Mucosa of rectum (tissue), 2 donors: Measurements from ENCODE around the gene ZNF223.
A peak's percentile ranks its signal among the peaks of the same experiment; 100 is the strongest.

ENCODE experiments used
- H3K27ac ChIP-seq, 2 donors: one replicate each; pipeline ENCODE4 v1.7.0; 2013; ENCODE audit warnings: inconsistent platforms in 2 of 2, low read depth in 2 of 2, low read length in 2 of 2
- H3K27me3 ChIP-seq, 2 donors: one replicate each; pipeline ENCODE4 v1.7.0; 2013; ENCODE audit warnings: low read length in 2 of 2; ENCODE audit not compliant: control insufficient read depth in 2 of 2, insufficient read depth in 2 of 2
- H3K36me3 ChIP-seq, 2 donors: one replicate each; pipeline ENCODE4 v1.7.0; 2013; ENCODE audit warnings: low read length in 2 of 2; ENCODE audit not compliant: control insufficient read depth in 2 of 2, insufficient read depth in 2 of 2
- H3K4me1 ChIP-seq, 2 donors: one replicate each; pipeline ENCODE4 v1.7.0; 2013; ENCODE audit warnings: low read length in 2 of 2, mild to moderate bottlenecking in 1 of 2; ENCODE audit not compliant: control insufficient read depth in 2 of 2, insufficient read depth in 2 of 2
- H3K4me3 ChIP-seq, 2 donors: one replicate each; pipeline ENCODE4 v1.7.0; 2013; ENCODE audit warnings: low read length in 2 of 2
- H3K9ac ChIP-seq, 2 donors: one replicate each; pipeline ENCODE4 v1.7.0; 2013; ENCODE audit warnings: low read length in 2 of 2, low read depth in 1 of 2, mild to moderate bottlenecking in 1 of 2
- H3K9me3 ChIP-seq, 2 donors: one replicate each; pipeline ENCODE4 v1.7.0; 2013; ENCODE audit warnings: low read length in 2 of 2; ENCODE audit not compliant: control insufficient read depth in 2 of 2
- donor health status: healthy.
- donor health status: Normal muscosa, but diverticular disease.

ZNF223 gene

GRCh38 chr19:44024900-44025216 is 27.0 kb upstream of the ZNF223 start:
- H3K4me3 ChIP-seq: peak overlapping the region; percentile 89
- peaks cover 23 to 25% of the 10 kb centered on the region in 2 donors for H3K36me3 ChIP-seq
- no peak overlapping the region for H3K27ac ChIP-seq
- H3K9me3 ChIP-seq: peaks cover 13 to 14% of the 10 kb centered on the region in 2 donors
- H3K9ac ChIP-seq: peak overlapping the region; percentile 56 to 79
- H3K27me3 ChIP-seq: no peaks in the 10 kb centered on the region
- H3K4me1 ChIP-seq: peaks cover 0 to 8% of the 10 kb centered on the region in 2 donors

- peaks cover 0 to 8% of the 10 kb centered on the region in 2 donors for H3K4me1 ChIP-seq
- H3K9me3 ChIP-seq: peaks cover 13 to 16% of the 10 kb centered on the region in 2 donors
- H3K36me3 ChIP-seq: peaks cover 26 to 28% of the 10 kb centered on the region in 2 donors
- H3K9ac ChIP-seq: peak within 1 kb of the TSS; percentile 56 to 79
- H3K4me3 ChIP-seq: peak within 1 kb of the TSS; percentile 89
- no peaks in the 10 kb centered on the region for H3K27me3 ChIP-seq
- H3K27ac ChIP-seq: no peak within 1 kb of the TSS
Observed at GRCh38 chr19:44025217-44025936, 26.5 kb upstream of the ZNF223 start, which contains the start of gene ZNF222. TSS of gene ZNF222 (plus strand) at chr19:44025379. CDS start at chr19:44025437, 58 bp downstream.

GRCh38 chr19:44026622-44027021 is 25.2 kb upstream of the ZNF223 start:
- Histone ChIP-seq H3K27me3 (no peaks in the 10 kb centered on the region), H3K4me1 (peaks cover 0 to 8% of the 10 kb centered on the region in 2 donors), H3K27ac (no peak overlapping the region), H3K9me3 (peaks cover 19 to 24% of the 10 kb centered on the region in 2 donors), H3K4me3 (no peak overlapping the region), H3K9ac (no peak overlapping the region), H3K36me3 (peaks cover 34 to 36% of the 10 kb centered on the region in 2 donors)

GRCh38 chr19:44032001-44032610 is 19.7 kb upstream of the ZNF223 start:
- Histone ChIP-seq H3K9ac (no peak overlapping the region), H3K27ac (no peak overlapping the region), H3K9me3 (peaks cover 38% of the 10 kb centered on the region in 2 donors), H3K4me1 (no peaks in the 10 kb centered on the region), H3K27me3 (no peaks in the 10 kb centered on the region), H3K36me3 (peaks cover 43 to 44% of the 10 kb centered on the region in 2 donors), H3K4me3 (peak overlapping the region in 1 of 2 donors; percentile 27)

GRCh38 chr19:44042147-44042546 is 9.7 kb upstream of the ZNF223 start:
- Histone ChIP-seq H3K27ac (no peak overlapping the region), H3K27me3 (no peaks in the 10 kb centered on the region), H3K4me1 (no peaks in the 10 kb centered on the region), H3K4me3 (no peak overlapping the region), H3K9ac (no peak overlapping the region), H3K9me3 (peaks cover 0 to 10% of the 10 kb centered on the region in 2 donors), H3K36me3 (no peaks in the 10 kb centered on the region)

- Histone ChIP-seq H3K27ac (peak overlapping the region; percentile 69 to 85), H3K9ac (peak overlapping the region; percentile 56 to 85), H3K4me3 (peak overlapping the region; percentile 83 to 90), H3K9me3 (peaks cover 0 to 5% of the 10 kb centered on the region in 2 donors), H3K36me3 (peaks cover 8 to 10% of the 10 kb centered on the region in 2 donors), H3K27me3 (no peaks in the 10 kb centered on the region), H3K4me1 (peaks cover 2 to 10% of the 10 kb centered on the region in 2 donors)
Observed at GRCh38 chr19:44050740-44051649, 841 bp upstream of the ZNF223 start.

GRCh38 chr19:44055870-44056269 is 4.0 kb downstream of the ZNF223 start:
- Histone ChIP-seq H3K27me3 (no peaks in the 10 kb centered on the region), H3K27ac (no peak overlapping the region), H3K4me3 (no peak overlapping the region), H3K36me3 (peaks cover 31 to 36% of the 10 kb centered on the region in 2 donors), H3K9me3 (peaks cover 0 to 10% of the 10 kb centered on the region in 2 donors), H3K9ac (no peak overlapping the region), H3K4me1 (peaks cover 0 to 6% of the 10 kb centered on the region in 2 donors)

GRCh38 chr19:44059229-44059628 is 7.4 kb downstream of the ZNF223 start:
- Histone ChIP-seq H3K4me3 (no peak overlapping the region), H3K4me1 (no peaks in the 10 kb centered on the region), H3K27me3 (no peaks in the 10 kb centered on the region), H3K9me3 (peaks cover 0 to 13% of the 10 kb centered on the region in 2 donors), H3K36me3 (peaks cover 52 to 64% of the 10 kb centered on the region in 2 donors), H3K9ac (no peak overlapping the region), H3K27ac (no peak overlapping the region)

- Histone ChIP-seq H3K9ac (no peak overlapping the region), H3K27me3 (no peaks in the 10 kb centered on the region), H3K4me3 (no peak overlapping the region), H3K9me3 (peaks cover 9 to 15% of the 10 kb centered on the region in 2 donors), H3K27ac (no peak overlapping the region), H3K36me3 (peaks cover 56 to 65% of the 10 kb centered on the region in 2 donors), H3K4me1 (no peaks in the 10 kb centered on the region)
Observed at GRCh38 chr19:44061038-44061437, 9.2 kb downstream of the ZNF223 start.
